Thyroid gland (tissue), 4 donors: ENCODE measurements around the gene MYO9B.
A peak's percentile ranks its signal among the peaks of the same experiment; 100 is the strongest.

Source experiments
- CTCF ChIP-seq, 6 experiments: fragments of 200-600 bp in 3 of 6; fragments of 450-650 bp in 3 of 6; sonication (generic) in 3 of 6; IDR thresholded peaks; one replicate each; pipeline ENCODE4 v1.5.1; 2016 to 2019; ENCODE audit warnings: antibody characterized with exemption in 6 of 6, mild to moderate bottlenecking in 2 of 6, inconsistent platforms in 1 of 6, moderate library complexity in 1 of 6
- POLR2A ChIP-seq, 2 donors: fragments of 450-650 bp; IDR thresholded peaks; one replicate each; pipeline ENCODE4 v1.6.1; 2017; ENCODE audit warnings: antibody characterized with exemption in 2 of 2, mild to moderate bottlenecking in 2 of 2, moderate library complexity in 1 of 2

GRCh38 chr19:17135001-17135853 is 59.6 kb downstream of the MYO9B start:
- TF ChIP-seq CTCF (IDR thresholded peaks at IDR 0.05) (peak in 2 of 6 experiments; percentile 17 to 19), POLR2A (IDR thresholded peaks at IDR 0.05) (peak in 1 of 2 donors; percentile 56)
